IMR-90 (cell line): Measurements from ENCODE around the gene GAS7. TPM values are rescaled to one million over a fixed set of nuclear protein-coding genes. Genes with fewer than 3 reads are reported as not detected.

ENCODE experiments used
- ATAC-seq: fragments of 200-7000 bp; cut with Tn5 transposase; 2 replicates; pipeline ENCODE4 v1.9.1; 2020; ENCODE audit warnings: low read depth, mild to moderate bottlenecking, moderate library complexity
- BruUV-seq: library from RNA; stranded (reverse); fragments of 400-500 nt; replicated peaks from 2 replicates; lab custom pipeline; 2021; lab: Mats Ljungman, UMichigan
- CTCF ChIA-PET: fragments of 300-600 bp; formaldehyde crosslinking; extraction: SDS; loops from one replicate; lab custom pipeline; 2021; ENCODE audit warnings: antibody characterized with exemption; lab: Yijun Ruan, JAX
- POLR2A ChIA-PET: fragments of 300-600 bp; sonication (Branson Sonifier 250); formaldehyde crosslinking; loops from one replicate; lab custom pipeline; 2022; ENCODE audit warnings: antibody characterized with exemption; ENCODE audit not compliant: unreplicated experiment; lab: Charles Lee
- DNase-seq: peaks from one replicate; pipeline ENCODE4 v3.0.0; 2013
- H2AFZ ChIP-seq: replicated peaks from 2 replicates; pipeline ENCODE3; 2013; ENCODE audit warnings: low read length, mild to moderate bottlenecking; ENCODE audit not compliant: poor library complexity
- H2AK5ac ChIP-seq: 2 replicates; pipeline ENCODE4 v1.6.1; 2013; ENCODE audit warnings: low read depth, low read length, inconsistent platforms
- H2AK9ac ChIP-seq: replicated peaks from 2 replicates; pipeline ENCODE3; 2013; ENCODE audit warnings: mild to moderate bottlenecking, low read depth, low read length, moderate library complexity; ENCODE audit not compliant: poor library complexity
- H2BK120ac ChIP-seq: 2 replicates; pipeline ENCODE4 v1.6.1; 2013; ENCODE audit warnings: low read depth, low read length, inconsistent platforms
- H2BK15ac ChIP-seq: 3 replicates; pipeline ENCODE4 v1.6.1; 2013; ENCODE audit warnings: low read depth, low read length, inconsistent platforms
- H2BK20ac ChIP-seq: 2 replicates; pipeline ENCODE4 v1.6.1; 2013; ENCODE audit warnings: low read depth, mild to moderate bottlenecking, inconsistent platforms, low read length, moderate library complexity
- H2BK5ac ChIP-seq: 2 replicates; pipeline ENCODE4 v1.6.1; 2013; ENCODE audit warnings: mild to moderate bottlenecking, low read depth, low read length, inconsistent platforms; ENCODE audit not compliant: poor library complexity, severe bottlenecking
- H3K14ac ChIP-seq: replicated peaks from 2 replicates; pipeline ENCODE4 v1.6.1; 2013; ENCODE audit warnings: low read depth, low read length, inconsistent platforms
- H3K18ac ChIP-seq: 2 replicates; pipeline ENCODE4 v1.6.1; 2013; ENCODE audit warnings: low read depth, low read length, control low read depth
- H3K23ac ChIP-seq: 2 replicates; pipeline ENCODE4 v1.6.1; 2013; ENCODE audit warnings: low read depth, low read length, inconsistent platforms
- H3K27ac ChIP-seq: 2 replicates; pipeline ENCODE4 v1.5.1; 2013; ENCODE audit warnings: mild to moderate bottlenecking, control low read depth, low read length; ENCODE audit not compliant: insufficient read depth
- H3K27me3 ChIP-seq: 2 replicates; pipeline ENCODE4 v1.6.1; 2013; ENCODE audit warnings: low read length; ENCODE audit not compliant: control insufficient read depth, insufficient read depth
- H3K36me3 ChIP-seq: 2 replicates; pipeline ENCODE4 v1.6.1; 2013; ENCODE audit warnings: low read length, mixed read lengths; ENCODE audit not compliant: control insufficient read depth, insufficient read depth
- H3K4ac ChIP-seq: 2 replicates; pipeline ENCODE4 v1.6.1; 2013; ENCODE audit warnings: low read depth, low read length, inconsistent platforms
- H3K4me1 ChIP-seq: 2 replicates; pipeline ENCODE4 v1.6.1; 2013; ENCODE audit warnings: low read length, mixed read lengths; ENCODE audit not compliant: control insufficient read depth, insufficient read depth
- H3K4me2 ChIP-seq: 2 replicates; pipeline ENCODE4 v1.6.1; 2013; ENCODE audit warnings: low read depth, mild to moderate bottlenecking, control low read depth, low read length, moderate library complexity
- H3K4me3 ChIP-seq: 2 replicates; pipeline ENCODE4 v1.5.1; 2013; ENCODE audit warnings: low read depth, mild to moderate bottlenecking, control low read depth, low read length, moderate library complexity; ENCODE audit not compliant: insufficient read depth
- H3K56ac ChIP-seq: 2 replicates; pipeline ENCODE4 v1.6.1; 2013; ENCODE audit warnings: low read length, inconsistent platforms; ENCODE audit not compliant: insufficient read depth; ENCODE audit errors: extremely low read depth
- H3K79me1 ChIP-seq, 2 experiments: 2 replicates each; pipeline ENCODE4 v1.6.1; 2013; ENCODE audit warnings: low read length in 2 of 2, inconsistent platforms in 1 of 2, low read depth in 1 of 2
- H3K9ac ChIP-seq: 2 replicates; pipeline ENCODE4 v1.6.1; 2013; ENCODE audit warnings: low read depth, low read length, control low read depth
- H3K9me1 ChIP-seq: 2 replicates; pipeline ENCODE4 v1.6.1; 2013; ENCODE audit warnings: low read length, inconsistent platforms; ENCODE audit not compliant: insufficient read depth
- H3K9me3 ChIP-seq: 2 replicates; pipeline ENCODE4 v1.6.1; 2013; ENCODE audit warnings: low read length; ENCODE audit not compliant: control insufficient read depth, insufficient read depth
- H4K20me1 ChIP-seq: 2 replicates; pipeline ENCODE4 v1.6.1; 2013; ENCODE audit warnings: low read length, inconsistent platforms; ENCODE audit not compliant: insufficient read depth
- H4K5ac ChIP-seq: 2 replicates; pipeline ENCODE4 v1.6.1; 2013; ENCODE audit warnings: mild to moderate bottlenecking, low read depth, low read length, control low read depth
- H4K8ac ChIP-seq, 2 experiments: 2 replicates each; pipeline ENCODE4 v1.6.1; 2013; ENCODE audit warnings: low read depth in 2 of 2, low read length in 2 of 2, control low read depth in 1 of 2, inconsistent platforms in 1 of 2
- H4K91ac ChIP-seq: 2 replicates; pipeline ENCODE4 v1.6.1; 2013; ENCODE audit warnings: low read depth, low read length, inconsistent platforms; ENCODE audit not compliant: insufficient read depth
- BHLHE40 ChIP-seq: fragments of 150-350 bp; IDR thresholded peaks from 2 replicates; pipeline ENCODE4 v1.6.1; 2016; ENCODE audit warnings: mild to moderate bottlenecking, low read depth, low read length
- CEBPB ChIP-seq: IDR thresholded peaks from 2 replicates; pipeline ENCODE4 v1.6.1; 2012; ENCODE audit warnings: low read depth, low read length, improper control_type of control experiment
- FOS ChIP-seq: fragments of 150-350 bp; IDR thresholded peaks from 2 replicates; pipeline ENCODE4 v1.6.1; 2016; ENCODE audit warnings: low read depth, low read length
- MAFK ChIP-seq: IDR thresholded peaks from 2 replicates; pipeline ENCODE4 v1.6.1; 2012; ENCODE audit warnings: low read depth, low read length, improper control_type of control experiment
- MAZ ChIP-seq: IDR thresholded peaks from 2 replicates; pipeline ENCODE4 v1.6.1; 2012; ENCODE audit warnings: low read depth, mild to moderate bottlenecking, low read length, improper control_type of control experiment, moderate library complexity, borderline replicate concordance
- MXI1 ChIP-seq: IDR thresholded peaks from 2 replicates; pipeline ENCODE4 v1.6.1; 2012; ENCODE audit warnings: low read depth, mild to moderate bottlenecking, low read length, moderate library complexity, borderline replicate concordance
- NFE2L2 ChIP-seq: fragments of 150-350 bp; IDR thresholded peaks from 2 replicates; pipeline ENCODE4 v1.6.1; 2016; ENCODE audit warnings: low read depth, mild to moderate bottlenecking, low read length
- POLR2A ChIP-seq: IDR thresholded peaks from 2 replicates; pipeline ENCODE4 v1.6.1; 2012; ENCODE audit warnings: mild to moderate bottlenecking, low read depth, low read length
- WGBS, 2 experiments: methylation state at CpG; one replicate each; pipeline versions ENCODE4 v1.1.5 to v1.1.7; 2013; ENCODE audit warnings: missing lambda C conversion rate in 2 of 2; ENCODE audit not compliant: insufficient read length in 1 of 2; ENCODE audit errors: extremely low coverage in 2 of 2; 5-methylcytosine and 5-hydroxymethylcytosine counted together
- dilution Hi-C: fragments of 300-500 bp; cut with HindIII; formaldehyde crosslinking; loops from one replicate; pipeline ENCODE4 v1.14.3; 2018; ENCODE audit warnings: low sequenced_read_pairs; ENCODE audit not compliant: unreplicated experiment
- in situ Hi-C: fragments of 300-500 bp; cut with MboI; formaldehyde crosslinking; loops from 3 replicates; pipeline ENCODE4 v1.14.3; 2019; ENCODE audit warnings: low sequenced_read_pairs, inconsistent platforms, mixed read lengths
- intact Hi-C: fragments of 100-400 bp; cut with micrococcal nuclease; formaldehyde crosslinking; loops from 2 replicates; pipeline ENCODE4 v1.10.0; 2022
- polyA plus RNA-seq, 3 experiments: library from polyadenylated mRNA; depleted of rRNA; stranded (reverse); fragments of >200 nt; gene quantifications; 2 replicates each; pipeline ENCODE4 v1.2.3, GENCODE V29; 2012; ENCODE audit warnings: low replicate concordance in 1 of 3
- total RNA-seq: library from RNA; depleted of rRNA; stranded (reverse); fragments of >200 nt; gene quantifications from 2 replicates; pipeline ENCODE4 v1.2.3, GENCODE V29; 2012

Gene GAS7
- total and polyA plus RNA-seq, 2 of the 4 experiments (the other 2 are of a cell fraction): 4.6 to 5.0 TPM

- no peaks in the 10 kb centered on the region for H3K4me1 ChIP-seq
- no peak overlapping the region for H2BK20ac ChIP-seq
- H3K9ac ChIP-seq: no peak overlapping the region
- TF ChIP-seq FOS: no peak
- no peak for TF ChIP-seq MXI1
- no peak for TF ChIP-seq MAFK
- TF ChIP-seq BHLHE40: no peak
- no peak for TF ChIP-seq NFE2L2
- TF ChIP-seq POLR2A: no peak
- TF ChIP-seq CEBPB: no peak
- no peak for TF ChIP-seq MAZ
- no peak overlapping the region for H3K4me2 ChIP-seq
- H4K8ac ChIP-seq: no peak overlapping the region
- dilution Hi-C loops: no loop called here
- POLR2A ChIA-PET: no interaction called here
- no peaks in the 10 kb centered on the region for H4K20me1 ChIP-seq
- BruUV-seq: no TSS peak
- H3K79me1 ChIP-seq: no peaks in the 10 kb centered on the region
- no peak overlapping the region for H2AK9ac ChIP-seq
- no peak overlapping the region for H2BK15ac ChIP-seq
- no peaks in the 10 kb centered on the region for H3K27me3 ChIP-seq
- in situ Hi-C loops: no loop called here
- H2AK5ac ChIP-seq: no peak overlapping the region
- CTCF ChIA-PET: interaction anchor here (0.6 kb wide), 2 partner anchors 22 to 50 kb away, joined by 3 to 4 read pairs; no protein-coding TSS in a partner anchor
- H4K5ac ChIP-seq: no peak overlapping the region
- H3K18ac ChIP-seq: no peak overlapping the region
- no peak overlapping the region for H3K4ac ChIP-seq
- H3K9me3 ChIP-seq: no peaks in the 10 kb centered on the region
- no peak overlapping the region for H3K14ac ChIP-seq
- no peaks in the 10 kb centered on the region for H3K9me1 ChIP-seq
- no peak overlapping the region for H4K91ac ChIP-seq
- ATAC-seq (no peak), DNase-seq (no peak)
- no peak overlapping the region for H3K56ac ChIP-seq
- no peak overlapping the region for H2BK120ac ChIP-seq
- H3K4me3 ChIP-seq: no peak overlapping the region
- no peaks in the 10 kb centered on the region for H3K36me3 ChIP-seq
- no peak overlapping the region for H3K23ac ChIP-seq
- H2BK5ac ChIP-seq: no peak overlapping the region
- intact Hi-C loops: no loop called here
- 89% methylated on average over 6 of the region's 8 CpGs; no CpG with 5 or more reads in 1 of the 2 experiments for WGBS, 2 experiments
- H3K27ac ChIP-seq: no peak overlapping the region
- no peak overlapping the region for H2AFZ ChIP-seq
Measured at GRCh38 chr17:9957244-9957643, 241.2 kb downstream of the GAS7 start.
